ENCODE measurements around the gene ZBTB42.

DNA sequence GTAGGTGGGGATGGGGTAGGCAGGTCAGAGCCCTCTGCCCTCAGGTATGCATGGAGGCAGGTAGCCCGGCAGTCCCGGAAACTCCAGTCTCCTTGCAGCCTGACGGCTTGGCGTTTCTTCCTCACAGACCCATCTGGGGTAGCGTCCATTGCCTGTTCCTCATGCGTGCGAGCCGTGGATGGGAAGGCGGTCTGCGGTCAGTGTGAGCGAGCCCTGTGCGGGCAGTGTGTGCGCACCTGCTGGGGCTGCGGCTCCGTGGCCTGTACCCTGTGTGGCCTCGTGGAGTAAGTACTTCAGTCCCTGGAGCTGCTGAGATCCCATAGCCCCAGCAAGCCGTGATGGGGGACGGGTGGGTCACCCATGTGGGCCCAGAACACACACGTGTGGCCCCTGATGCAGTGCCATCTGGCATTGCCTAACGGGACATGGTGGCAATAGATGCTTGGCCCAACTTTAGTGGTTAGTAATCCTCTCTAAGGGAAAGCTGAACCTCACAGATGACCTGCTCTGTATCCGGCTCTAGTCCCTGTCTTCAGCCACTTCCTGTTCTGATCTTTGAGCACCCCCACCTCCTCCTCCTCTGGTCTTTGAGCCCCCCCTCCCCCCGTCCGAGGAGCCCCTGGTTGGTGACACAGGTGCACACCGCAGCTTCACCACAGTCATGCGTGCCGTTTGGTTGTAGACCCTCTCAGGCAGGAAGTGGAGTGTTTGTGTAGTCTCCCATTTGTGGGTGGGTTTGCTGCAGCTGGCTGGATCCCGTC, 44.2 kb upstream of the ZBTB42 start:
- TF ChIP-seq CTCF (conservative IDR thresholded peaks at IDR 0.05) (no peak), ZFX (IDR thresholded peaks at IDR 0.05) (no peak)
